Activated CD4-positive, alpha-beta T cell treated with anti-CD3 and anti-CD28 coated beads, Interleukin-2, amount 50 U/mL, for 48 hours (primary cell): ENCODE results near the gene DNAJC3.
"Not testable (repeated sequence)": the region's sequence is repeated elsewhere in the genome, so short reads cannot be mapped to it uniquely, and the experiment has no call there.

Source experiments
- DNase-seq, 2 experiments: peaks; one replicate each; pipeline ENCODE4 v3.0.0-alpha.2; 2020

Gene DNAJC3

GRCh38 chr13:95716231-95716630 lies 39.3 kb downstream of the DNAJC3 start:
- DNase-seq: no peak

- no peak for DNase-seq
Observed at GRCh38 chr13:95722241-95722640, 45.3 kb downstream of the DNAJC3 start.

GRCh38 chr13:95723438-95723837 lies 46.5 kb downstream of the DNAJC3 start:
- no peak for DNase-seq

DNA sequence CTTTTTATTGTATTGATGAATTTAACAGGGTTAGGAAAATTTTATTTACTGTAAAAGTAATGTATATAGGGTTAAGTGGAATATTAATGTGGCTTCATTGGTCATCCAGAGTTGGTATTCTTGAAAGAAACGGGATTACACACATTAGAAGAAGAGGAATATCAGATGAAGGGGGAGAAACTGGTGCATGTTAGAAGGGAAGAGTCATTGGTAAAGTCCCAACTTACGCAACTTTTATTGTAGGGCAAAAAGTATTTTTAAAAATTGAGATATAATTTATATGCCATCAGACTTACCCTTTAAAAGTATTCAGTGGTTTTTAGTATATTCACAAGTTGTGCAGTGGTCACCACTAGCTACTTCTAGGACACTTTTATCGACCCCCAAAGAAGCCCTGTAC lies 47.3 kb downstream of the DNAJC3 start:
- DNase-seq: no peak

DNA sequence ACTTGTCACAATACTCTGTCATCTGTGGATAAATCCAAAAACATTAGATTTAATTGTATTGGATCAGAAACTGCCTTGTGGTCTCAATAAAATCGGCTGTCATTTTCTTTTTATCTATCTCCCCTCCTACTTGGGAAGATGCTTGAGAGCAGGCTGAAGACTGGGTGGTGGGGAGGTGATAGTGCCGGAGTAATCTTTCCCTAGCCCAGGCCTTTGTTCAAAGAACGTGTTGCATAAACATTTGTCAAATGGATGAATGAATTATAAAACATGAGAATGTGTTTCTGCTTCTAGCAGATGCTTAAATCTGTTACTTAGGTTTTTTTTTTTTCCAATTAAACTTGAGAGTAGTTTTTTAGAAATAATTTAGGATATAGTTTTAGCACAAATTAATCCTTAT lies 49.9 kb downstream of the DNAJC3 start:
- DNase-seq: no peak

GRCh38 chr13:95728957-95729356 lies 52.0 kb downstream of the DNAJC3 start:
- no peak for DNase-seq

DNA sequence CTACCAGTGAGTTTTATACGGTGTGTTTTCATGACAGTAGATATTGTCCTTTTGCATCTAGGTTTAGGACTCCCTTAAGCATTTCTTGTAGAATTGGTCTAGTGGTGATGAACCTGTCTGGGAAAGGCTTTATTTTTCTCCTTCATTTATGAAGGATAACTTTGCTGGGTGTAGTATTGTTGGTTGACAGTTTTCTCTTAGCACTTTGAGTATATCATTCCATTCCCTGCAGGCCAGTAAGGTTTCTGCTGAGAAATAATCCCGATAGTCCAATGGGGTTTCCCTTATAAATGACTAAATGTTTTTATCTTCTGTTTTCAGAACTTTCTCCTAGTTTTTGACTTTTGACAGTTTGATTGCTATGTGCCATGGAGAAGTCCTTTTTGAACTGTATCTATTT lies 57.2 kb downstream of the DNAJC3 start:
- DNase-seq: no peak

DNA sequence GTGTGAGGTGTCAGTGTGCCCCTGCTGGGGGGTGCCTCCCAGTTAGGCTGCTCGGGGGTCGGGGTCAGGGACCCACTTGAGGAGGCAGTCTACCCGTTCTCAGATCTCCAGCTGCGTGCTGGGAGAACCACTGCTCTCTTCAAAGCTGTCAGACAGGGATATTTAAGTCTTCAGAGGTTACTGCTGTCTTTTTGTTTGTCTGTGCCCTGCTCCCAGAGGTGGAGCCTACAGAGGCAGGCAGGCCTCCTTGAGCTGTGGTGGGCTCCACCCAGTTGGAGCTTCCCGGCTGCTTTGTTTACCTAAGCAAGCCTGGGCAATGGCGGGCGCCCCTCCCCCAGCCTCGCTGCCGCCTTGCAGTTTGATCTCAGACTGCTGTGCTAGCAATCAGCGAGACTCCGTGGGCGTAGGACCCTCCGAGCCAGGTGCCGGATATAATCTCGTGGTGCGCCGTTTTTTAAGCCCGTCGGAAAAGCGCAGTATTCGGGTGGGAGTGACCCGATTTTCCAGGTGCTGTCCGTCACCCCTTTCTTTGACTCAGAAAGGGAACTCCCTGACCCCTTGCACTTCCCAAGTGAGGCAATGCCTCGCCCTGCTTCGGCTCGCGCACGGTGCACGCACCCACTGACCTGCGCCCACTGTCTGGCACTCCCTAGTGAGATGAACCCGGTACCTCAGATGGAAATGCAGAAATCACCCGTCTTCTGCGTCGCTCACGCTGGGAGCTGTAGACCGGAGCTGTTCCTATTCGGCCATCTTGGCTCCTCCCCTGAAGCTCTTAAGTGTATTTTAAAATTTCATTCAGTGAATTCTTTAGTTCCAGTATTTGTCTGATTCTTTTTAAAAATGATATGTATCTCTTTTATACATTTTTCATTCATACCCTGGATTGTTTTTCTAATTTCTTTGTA lies 63.4 kb downstream of the DNAJC3 start:
- not testable (repeated sequence) for DNase-seq

DNA sequence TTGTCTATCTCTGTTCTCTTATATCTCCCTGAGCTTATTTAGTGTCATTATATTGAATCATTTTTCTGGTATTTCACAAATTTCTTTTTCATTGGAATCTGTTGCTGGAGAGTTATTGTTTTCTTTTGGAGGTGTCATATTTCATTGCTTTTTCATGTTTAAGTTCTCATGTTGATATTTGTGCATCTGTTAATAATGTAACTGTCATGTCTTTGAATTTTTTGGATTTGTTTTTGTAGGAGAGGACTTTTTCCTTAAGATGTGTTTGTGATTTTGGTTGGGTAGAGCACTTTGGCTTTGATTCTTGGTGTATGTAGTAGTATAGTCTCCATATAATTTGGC lies 64.0 kb downstream of the DNAJC3 start:
- no peak for DNase-seq

DNA sequence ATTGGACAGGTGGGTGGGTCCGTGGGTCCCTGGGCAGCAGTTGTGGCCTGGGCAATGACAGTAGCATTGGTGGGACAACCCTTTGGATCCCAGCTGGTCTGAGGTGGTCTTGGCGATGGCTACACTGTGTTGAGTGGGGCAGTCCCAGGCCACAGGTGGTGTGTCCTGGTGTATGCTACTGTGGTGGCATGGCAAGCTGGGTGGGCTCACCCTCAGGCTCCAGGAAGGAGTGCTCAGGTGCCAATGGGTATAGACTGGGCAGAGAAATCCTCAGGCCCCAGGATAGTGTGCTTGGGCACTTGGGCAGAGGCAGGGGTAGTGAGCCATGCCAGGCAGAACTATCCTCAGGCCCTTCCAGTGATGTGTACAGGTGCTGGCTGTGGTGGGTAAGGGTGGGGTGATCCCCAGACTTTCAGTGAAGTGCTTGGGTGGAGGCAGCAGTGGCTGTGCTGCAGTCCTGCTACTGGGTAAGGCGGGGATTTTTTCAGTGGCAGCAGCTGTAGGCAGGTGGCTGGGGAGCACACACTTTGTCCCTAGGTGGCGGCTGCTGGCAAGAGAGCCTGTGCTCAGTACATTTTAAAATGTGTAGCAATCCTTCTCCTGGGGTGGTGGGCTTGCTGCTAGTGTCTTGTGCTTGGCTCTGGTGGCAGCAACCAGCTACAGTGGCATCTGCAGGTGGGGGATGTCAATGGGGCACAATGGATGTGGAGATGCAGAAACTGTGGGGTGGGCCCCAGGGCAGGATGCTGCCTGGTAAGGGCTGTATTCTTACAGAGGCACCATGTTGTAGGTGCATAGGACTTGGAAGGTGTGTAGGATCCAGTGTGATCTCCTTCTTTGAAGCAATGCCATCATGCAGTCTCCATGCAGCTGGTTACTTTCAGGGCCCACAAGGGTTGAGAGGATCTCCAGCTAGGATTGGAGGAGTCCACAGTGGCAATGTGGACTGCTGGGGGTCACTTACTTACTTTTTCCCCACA lies 64.9 kb downstream of the DNAJC3 start:
- DNase-seq: no peak

- DNase-seq: no peak
Observed at GRCh38 chr13:95743192-95743591, 66.3 kb downstream of the DNAJC3 start.

- DNase-seq: no peak
Observed at GRCh38 chr13:95745289-95745688, 68.3 kb downstream of the DNAJC3 start.

GRCh38 chr13:95745752-95746151 lies 68.8 kb downstream of the DNAJC3 start:
- DNase-seq: no peak

DNA sequence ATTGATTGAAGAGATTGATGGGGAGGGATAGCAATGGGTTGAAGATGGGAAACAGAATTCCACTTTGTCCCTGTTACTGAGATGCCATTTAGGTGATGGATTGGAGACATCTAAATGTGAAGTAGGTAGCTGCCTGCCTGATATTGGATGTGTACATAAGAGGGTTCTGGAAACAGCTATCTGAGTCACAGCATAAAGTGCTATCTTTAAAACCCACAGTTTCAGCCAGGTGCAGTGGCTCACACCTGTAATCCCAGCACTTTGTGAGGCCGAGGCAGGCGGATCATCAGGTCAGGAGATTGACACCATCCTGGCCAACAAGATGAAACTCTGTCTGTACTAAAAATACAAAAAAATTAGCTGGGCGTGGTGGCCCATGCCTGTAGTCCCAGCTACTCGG lies 72.6 kb downstream of the DNAJC3 start:
- no peak for DNase-seq

DNA sequence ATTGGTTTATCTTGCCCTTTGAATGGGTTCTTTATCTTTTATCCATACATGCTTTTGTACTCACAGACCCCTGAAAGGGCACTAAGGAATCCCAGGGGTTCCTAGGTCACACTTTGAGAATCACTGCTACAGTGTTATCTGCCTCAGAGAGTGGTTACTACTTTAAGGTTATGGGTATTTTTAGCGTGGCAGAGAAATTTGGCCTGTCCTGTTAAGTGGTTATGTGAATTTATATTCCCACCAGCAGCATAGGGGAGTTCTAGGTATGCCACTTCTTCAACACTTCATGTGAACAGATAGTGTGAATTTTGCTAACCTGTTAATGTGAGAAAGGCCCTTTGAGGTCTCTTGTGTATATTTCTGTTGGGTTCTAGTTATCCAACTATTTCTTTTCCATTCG lies 75.7 kb downstream of the DNAJC3 start:
- DNase-seq: no peak

GRCh38 chr13:95754069-95754468 lies 77.1 kb downstream of the DNAJC3 start:
- DNase-seq: no peak

GRCh38 chr13:95756072-95756471 lies 79.1 kb downstream of the DNAJC3 start:
- no peak for DNase-seq

GRCh38 chr13:95762626-95763025 lies 85.7 kb downstream of the DNAJC3 start:
- DNase-seq: not testable (repeated sequence)

GRCh38 chr13:95763601-95764000 lies 86.7 kb downstream of the DNAJC3 start:
- no peak for DNase-seq

DNA sequence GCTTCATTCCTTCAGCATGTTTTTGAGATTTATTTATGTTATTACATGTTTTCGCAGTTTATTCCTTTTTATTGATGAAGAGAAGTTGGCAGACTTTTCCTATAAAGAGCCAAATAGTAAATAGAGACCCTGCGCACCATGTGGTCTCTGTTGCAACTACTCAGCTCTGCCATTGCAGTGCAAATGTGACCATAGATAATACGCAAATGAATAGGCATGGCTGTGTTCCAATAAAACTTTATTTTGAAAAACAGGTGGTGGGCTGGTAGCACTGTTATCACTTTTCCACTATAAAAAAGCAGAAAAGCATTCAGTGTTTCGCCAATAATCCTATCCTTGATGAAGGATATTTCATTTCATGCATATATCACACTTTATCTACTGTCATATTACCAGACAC lies 95.0 kb downstream of the DNAJC3 start:
- no peak for DNase-seq

DNA sequence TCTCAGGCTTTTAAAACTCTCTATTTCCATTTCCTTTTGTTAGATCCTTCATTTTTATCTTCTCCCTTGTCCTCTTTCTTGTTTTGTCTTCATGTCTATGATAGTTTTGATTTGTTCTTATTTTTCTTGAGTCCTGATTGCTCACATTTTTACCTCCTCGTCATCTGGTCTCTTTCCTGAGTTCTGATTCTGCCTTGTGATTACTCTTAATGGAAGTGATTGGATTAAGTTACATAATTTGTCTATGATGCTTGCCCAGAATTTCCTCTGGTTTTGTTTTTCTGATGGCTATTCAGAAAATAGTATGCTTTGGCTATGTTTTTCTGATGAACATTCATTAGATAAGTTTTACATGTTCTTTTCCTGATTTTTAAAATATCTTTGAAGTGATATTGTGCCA lies 102.6 kb downstream of the DNAJC3 start:
- no peak for DNase-seq

- DNase-seq: no peak
Observed at GRCh38 chr13:95781016-95781415, 104.1 kb downstream of the DNAJC3 start.

DNA sequence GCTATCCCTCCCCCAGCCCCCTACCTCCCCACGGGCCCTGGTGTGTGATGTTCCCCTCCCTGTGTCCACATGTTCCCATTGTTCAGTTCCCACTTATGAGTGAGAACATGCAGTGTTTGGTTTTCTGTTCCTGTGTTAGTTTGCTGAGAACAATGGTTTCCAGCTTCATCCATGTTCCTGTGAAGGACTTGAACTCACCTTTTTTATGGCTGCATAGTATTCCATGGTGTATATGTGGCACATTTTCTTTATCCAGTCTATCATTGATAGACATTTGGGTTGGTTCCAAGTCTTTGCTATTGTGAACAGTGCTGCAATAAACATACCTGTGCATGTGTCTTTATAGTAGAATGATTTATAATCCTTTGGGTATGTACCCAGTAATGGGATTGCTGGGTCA lies 105.0 kb downstream of the DNAJC3 start:
- DNase-seq: not testable (repeated sequence)

DNA sequence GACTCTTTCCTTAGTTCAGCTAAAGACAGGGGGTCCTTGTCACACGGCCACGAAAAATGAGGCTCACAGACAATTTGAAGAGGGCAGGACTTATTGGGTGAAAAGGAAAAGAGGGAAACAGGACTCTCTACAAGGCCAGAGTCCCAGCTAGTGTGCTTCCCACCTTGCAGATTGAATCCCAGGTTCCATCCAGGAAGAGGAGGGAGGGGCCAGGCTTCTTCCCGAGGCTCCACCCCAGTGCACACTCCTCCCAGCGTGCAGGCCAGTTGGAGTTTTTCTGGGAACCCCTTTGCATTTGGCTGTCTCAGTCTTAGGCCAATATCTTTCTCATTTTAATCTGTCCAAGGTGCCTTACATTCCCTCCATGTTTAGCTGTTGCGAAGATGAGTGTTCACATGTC lies 106.8 kb downstream of the DNAJC3 start:
- DNase-seq: no peak
